HEK293T (cell line): ENCODE measurements around the gene ZCCHC7.

ENCODE experiments used
- NFRKB ChIP-seq: fragments of 450-650 bp; IDR thresholded peaks from 2 replicates; pipeline ENCODE4 v1.6.1; 2016; ENCODE audit warnings: mild to moderate bottlenecking, moderate library complexity
- SUZ12 ChIP-seq: fragments of 450-650 bp; IDR thresholded peaks from 2 replicates; pipeline ENCODE4 v1.6.1; 2016; ENCODE audit warnings: mild to moderate bottlenecking

- TF ChIP-seq NFRKB (no peak), SUZ12 (no peak)
Measured at GRCh38 chr9:37259951-37260350, 139.6 kb downstream of the ZCCHC7 start.
